ENCODE results near the gene PNPLA4.

DNA sequence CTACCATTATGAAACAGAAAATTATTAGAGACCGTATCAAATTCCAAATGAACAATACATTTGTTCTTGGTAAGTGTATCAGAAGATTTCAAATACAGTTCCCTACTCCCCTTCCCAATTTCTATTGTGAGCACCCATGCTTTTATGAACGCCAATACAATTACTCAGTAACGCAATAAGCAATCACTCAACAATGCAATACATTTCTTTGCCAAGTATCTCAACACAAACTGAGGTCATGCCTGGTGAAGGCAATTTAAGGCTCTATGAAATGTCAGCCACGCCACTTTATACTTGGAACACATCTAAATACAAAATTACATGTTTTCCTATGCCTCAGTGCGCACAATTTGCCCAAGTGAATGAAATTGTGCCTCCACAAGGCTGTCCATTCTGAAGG lies 712 bp downstream of the PNPLA4 start:
- TF ChIP-seq, protein P1, sequence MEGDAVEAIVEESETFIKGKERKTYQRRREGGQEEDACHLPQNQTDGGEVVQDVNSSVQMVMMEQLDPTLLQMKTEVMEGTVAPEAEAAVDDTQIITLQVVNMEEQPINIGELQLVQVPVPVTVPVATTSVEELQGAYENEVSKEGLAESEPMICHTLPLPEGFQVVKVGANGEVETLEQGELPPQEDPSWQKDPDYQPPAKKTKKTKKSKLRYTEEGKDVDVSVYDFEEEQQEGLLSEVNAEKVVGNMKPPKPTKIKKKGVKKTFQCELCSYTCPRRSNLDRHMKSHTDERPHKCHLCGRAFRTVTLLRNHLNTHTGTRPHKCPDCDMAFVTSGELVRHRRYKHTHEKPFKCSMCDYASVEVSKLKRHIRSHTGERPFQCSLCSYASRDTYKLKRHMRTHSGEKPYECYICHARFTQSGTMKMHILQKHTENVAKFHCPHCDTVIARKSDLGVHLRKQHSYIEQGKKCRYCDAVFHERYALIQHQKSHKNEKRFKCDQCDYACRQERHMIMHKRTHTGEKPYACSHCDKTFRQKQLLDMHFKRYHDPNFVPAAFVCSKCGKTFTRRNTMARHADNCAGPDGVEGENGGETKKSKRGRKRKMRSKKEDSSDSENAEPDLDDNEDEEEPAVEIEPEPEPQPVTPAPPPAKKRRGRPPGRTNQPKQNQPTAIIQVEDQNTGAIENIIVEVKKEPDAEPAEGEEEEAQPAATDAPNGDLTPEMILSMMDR (IDR thresholded peaks at IDR 0.05): no peak
- TF ChIP-seq POLR2A (IDR thresholded peaks at IDR 0.05): no peak
